ENCODE measurements around the gene COPZ1. TPM values are rescaled to one million over a fixed set of nuclear protein-coding genes. Genes with fewer than 3 reads are reported as not detected.

COPZ1 gene
- total and polyA plus RNA-seq, 9 of the 15 experiments (the other 6 are each of a cell fraction or from before 2014, with no cell fraction given), result 137 to 487 (median 233) TPM

DNA sequence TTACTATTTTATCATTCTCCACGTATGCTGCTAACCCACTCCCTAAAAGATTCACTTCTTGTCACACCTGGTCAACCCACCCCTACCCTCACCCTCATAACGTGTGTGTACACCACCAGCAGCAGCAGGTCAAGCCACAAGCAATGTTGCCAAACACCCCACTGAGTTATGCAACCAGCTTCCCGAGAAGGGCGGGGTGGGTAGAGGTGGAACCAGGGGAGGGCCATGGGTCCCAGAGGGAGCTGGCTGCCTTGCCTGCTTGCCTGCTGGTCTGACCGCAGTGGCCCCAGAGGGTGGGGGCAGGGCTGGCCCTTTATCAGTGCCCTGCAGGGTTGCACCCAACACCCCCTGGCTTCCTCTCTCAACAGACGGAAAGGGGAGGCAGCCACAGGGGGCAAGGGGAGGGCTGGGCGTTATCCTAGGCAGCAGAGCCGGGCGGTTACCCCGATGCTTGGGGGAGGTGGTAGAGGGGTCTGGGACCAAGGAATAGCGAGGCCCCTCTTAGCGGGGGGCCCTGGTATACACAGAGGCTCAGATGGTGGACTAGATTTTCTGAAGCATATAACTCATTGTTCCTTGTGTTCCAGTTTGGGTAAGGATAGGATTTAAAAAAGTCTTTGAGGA, 20.6 kb upstream of the COPZ1 start (continued):
- TF ChIP-seq ELF1 (tag; IDR thresholded peaks at IDR 0.05) (no peak), CBX3 (IDR thresholded peaks at IDR 0.05; ENCODE audit: borderline replicate concordance in 1 of 2, low read length in 2 of 2) (peak in 1 of 2 experiments; percentile 84; a peak in 2 of 3 replicates), BRF2 (IDR thresholded peaks at IDR 0.05; ENCODE audit: borderline replicate concordance, insufficient read depth, insufficient read length) (no peak), RBM34 (IDR thresholded peaks at IDR 0.05; ENCODE audit: borderline replicate concordance, insufficient read depth, low read length) (no peak), HLTF (IDR thresholded peaks at IDR 0.05) (peak; percentile 93), E2F8 (IDR thresholded peaks at IDR 0.05; ENCODE audit: low read depth, partially characterized antibody) (peak; percentile 56), TFE3 (CRISPR knock-in tag; IDR thresholded peaks at IDR 0.05) (no peak), SMARCB1 (IDR thresholded peaks at IDR 0.05; ENCODE audit: insufficient read length, low read depth) (peak; percentile 79), SNAPC5 (CRISPR knock-in tag; IDR thresholded peaks at IDR 0.05) (no peak), SRSF7 (optimal IDR thresholded peaks at IDR 0.05; ENCODE audit: low read depth, low read length) (no peak), VEZF1 (CRISPR knock-in tag; IDR thresholded peaks at IDR 0.05) (peak; percentile 99), TBL1XR1 (IDR thresholded peaks at IDR 0.05; ENCODE audit: low read length in 2 of 2) (peak; percentile 98 to 100)
- TF ChIP-seq, protein P1, sequence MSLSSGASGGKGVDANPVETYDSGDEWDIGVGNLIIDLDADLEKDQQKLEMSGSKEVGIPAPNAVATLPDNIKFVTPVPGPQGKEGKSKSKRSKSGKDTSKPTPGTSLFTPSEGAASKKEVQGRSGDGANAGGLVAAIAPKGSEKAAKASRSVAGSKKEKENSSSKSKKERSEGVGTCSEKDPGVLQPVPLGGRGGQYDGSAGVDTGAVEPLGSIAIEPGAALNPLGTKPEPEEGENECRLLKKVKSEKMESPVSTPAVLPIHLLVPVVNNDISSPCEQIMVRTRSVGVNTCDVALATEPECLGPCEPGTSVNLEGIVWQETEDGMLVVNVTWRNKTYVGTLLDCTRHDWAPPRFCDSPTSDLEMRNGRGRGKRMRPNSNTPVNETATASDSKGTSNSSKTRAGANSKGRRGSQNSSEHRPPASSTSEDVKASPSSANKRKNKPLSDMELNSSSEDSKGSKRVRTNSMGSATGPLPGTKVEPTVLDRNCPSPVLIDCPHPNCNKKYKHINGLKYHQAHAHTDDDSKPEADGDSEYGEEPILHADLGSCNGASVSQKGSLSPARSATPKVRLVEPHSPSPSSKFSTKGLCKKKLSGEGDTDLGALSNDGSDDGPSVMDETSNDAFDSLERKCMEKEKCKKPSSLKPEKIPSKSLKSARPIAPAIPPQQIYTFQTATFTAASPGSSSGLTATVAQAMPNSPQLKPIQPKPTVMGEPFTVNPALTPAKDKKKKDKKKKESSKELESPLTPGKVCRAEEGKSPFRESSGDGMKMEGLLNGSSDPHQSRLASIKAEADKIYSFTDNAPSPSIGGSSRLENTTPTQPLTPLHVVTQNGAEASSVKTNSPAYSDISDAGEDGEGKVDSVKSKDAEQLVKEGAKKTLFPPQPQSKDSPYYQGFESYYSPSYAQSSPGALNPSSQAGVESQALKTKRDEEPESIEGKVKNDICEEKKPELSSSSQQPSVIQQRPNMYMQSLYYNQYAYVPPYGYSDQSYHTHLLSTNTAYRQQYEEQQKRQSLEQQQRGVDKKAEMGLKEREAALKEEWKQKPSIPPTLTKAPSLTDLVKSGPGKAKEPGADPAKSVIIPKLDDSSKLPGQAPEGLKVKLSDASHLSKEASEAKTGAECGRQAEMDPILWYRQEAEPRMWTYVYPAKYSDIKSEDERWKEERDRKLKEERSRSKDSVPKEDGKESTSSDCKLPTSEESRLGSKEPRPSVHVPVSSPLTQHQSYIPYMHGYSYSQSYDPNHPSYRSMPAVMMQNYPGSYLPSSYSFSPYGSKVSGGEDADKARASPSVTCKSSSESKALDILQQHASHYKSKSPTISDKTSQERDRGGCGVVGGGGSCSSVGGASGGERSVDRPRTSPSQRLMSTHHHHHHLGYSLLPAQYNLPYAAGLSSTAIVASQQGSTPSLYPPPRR (CRISPR knock-in tag; IDR thresholded peaks at IDR 0.05; ENCODE audit: borderline replicate concordance), result peak; percentile 99
